HEK293T (cell line): ENCODE measurements around the gene CLEC4F.

Experiments used
- BHLHE40 ChIP-seq: fragments of 450-650 bp; IDR thresholded peaks from 2 replicates; pipeline ENCODE4 v1.6.1; 2016; ENCODE audit warnings: mild to moderate bottlenecking, moderate library complexity, borderline replicate concordance
- CTBP1 ChIP-seq: fragments of 450-650 bp; IDR thresholded peaks from 2 replicates; pipeline ENCODE4 v1.6.1; 2016; ENCODE audit warnings: borderline replicate concordance
- ELF4 ChIP-seq: fragments of 450-650 bp; IDR thresholded peaks from 2 replicates; pipeline ENCODE4 v1.6.1; 2017; ENCODE audit warnings: antibody characterized with exemption
- FOXA1 ChIP-seq: fragments of 450-650 bp; IDR thresholded peaks from 2 replicates; pipeline ENCODE4 v1.6.1; 2016; ENCODE audit warnings: mild to moderate bottlenecking
- FOXM1 ChIP-seq: fragments of 450-650 bp; IDR thresholded peaks from 2 replicates; pipeline ENCODE4 v1.6.1; 2017; ENCODE audit warnings: mild to moderate bottlenecking, borderline replicate concordance
- HDGF ChIP-seq: fragments of 450-650 bp; IDR thresholded peaks from 2 replicates; pipeline ENCODE4 v1.6.1; 2017; ENCODE audit warnings: antibody characterized with exemption, borderline replicate concordance
- SUZ12 ChIP-seq: fragments of 450-650 bp; IDR thresholded peaks from 2 replicates; pipeline ENCODE4 v1.6.1; 2016; ENCODE audit warnings: mild to moderate bottlenecking
- ZNF384 ChIP-seq: fragments of 450-650 bp; IDR thresholded peaks from 2 replicates; pipeline ENCODE4 v1.6.1; 2016

DNA sequence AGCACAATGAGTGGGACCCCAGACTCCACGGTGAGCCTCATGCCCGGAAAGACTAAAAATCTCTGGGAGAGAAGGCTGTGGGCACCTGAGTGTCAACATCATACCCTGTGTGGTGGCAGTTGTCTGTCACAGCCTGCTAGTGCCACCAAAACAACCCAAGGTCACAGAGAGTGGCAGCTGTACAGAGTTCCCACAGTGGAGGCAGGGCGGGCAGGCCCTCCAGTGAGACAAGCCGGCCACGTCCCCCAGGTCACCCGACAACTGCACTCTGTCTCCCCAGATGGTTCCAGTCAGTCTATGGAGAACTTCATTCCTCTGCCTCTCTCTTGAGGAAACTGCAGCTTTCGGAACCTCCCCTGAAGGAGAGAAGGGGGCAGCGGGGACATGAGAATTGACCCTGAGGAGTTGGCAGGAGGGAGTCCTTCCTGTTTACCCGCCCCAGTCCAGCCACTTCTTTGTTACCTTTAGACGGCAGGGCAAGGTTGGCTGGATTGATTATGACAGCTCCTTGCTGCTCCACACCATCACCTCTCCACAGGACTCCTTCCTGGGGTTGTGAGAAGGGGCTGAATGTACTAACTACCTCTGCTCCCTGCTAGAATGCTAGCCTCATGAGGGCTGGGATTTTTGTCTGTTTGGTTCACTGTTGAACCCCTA is 18.7 kb downstream of the CLEC4F start:
- TF ChIP-seq CTBP1 (no peak), FOXA1 (no peak), SUZ12 (no peak), BHLHE40 (no peak), ELF4 (no peak), ZNF384 (no peak), FOXM1 (no peak), HDGF (no peak)
